ENCODE data around the gene SDHAF2. TPM values are rescaled to one million over a fixed set of nuclear protein-coding genes. Genes with fewer than 3 reads are reported as not detected.

Gene SDHAF2
- polyA plus RNA-seq, 3 donors = 45.5 to 70.2 (median 64.8) TPM

DNA sequence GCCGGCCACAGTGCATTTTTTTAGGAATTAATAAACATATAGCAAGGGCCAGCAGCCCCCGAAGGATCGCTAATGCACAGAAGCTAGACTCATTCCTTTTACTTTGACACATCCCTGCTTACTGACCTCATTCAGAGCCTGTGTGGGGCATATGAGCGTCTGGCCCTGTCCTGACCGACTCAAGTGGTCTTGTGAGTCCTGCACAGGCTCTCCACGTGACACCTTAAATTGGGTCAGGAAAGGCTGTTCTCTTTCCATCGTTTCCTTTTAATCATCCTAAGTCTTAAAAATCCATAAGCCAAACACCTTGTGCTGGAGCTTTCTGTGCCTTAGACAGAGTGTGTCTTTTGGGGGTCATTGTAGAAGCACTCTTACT, 18.6 kb downstream of the SDHAF2 start:
- Mint-ChIP-seq H3K27ac (no peak overlapping the region), H3K4me1 (peaks cover 3% of the 10 kb centered on the region), H3K9me3 (no peaks in the 10 kb centered on the region), H3K36me3 (peaks cover 59 to 81% of the 10 kb centered on the region in 2 donors), H3K27me3 (ENCODE audit: low read depth in 3 of 3) (no peaks in the 10 kb centered on the region), H3K4me3 (no peak overlapping the region)
- Histone ChIP-seq H3K4me3 (replicated peaks in 1 of 3; ENCODE audit: low read depth in 2 of 3, low read length in 3 of 3) (no peak overlapping the region), H3K4me1 (ENCODE audit: control insufficient read depth in 1 of 2, insufficient read depth in 2 of 2, low read length in 2 of 2) (no peaks in the 10 kb centered on the region), H3K79me2 (ENCODE audit: insufficient read depth, low read length) (peaks cover 13% of the 10 kb centered on the region), H2AFZ (ENCODE audit: insufficient read depth, low read depth, low read length, poor library complexity, severe bottlenecking) (no peak overlapping the region), H3K36me3 (replicated peaks in 1 of 2; ENCODE audit: control insufficient read depth in 1 of 2, insufficient read depth in 2 of 2, low read length in 2 of 2) (peaks cover 66 to 97% of the 10 kb centered on the region in 2 donors), H3K4me2 (replicated peaks; ENCODE audit: extremely low read depth, low read length, poor library complexity, severe bottlenecking) (no peak overlapping the region), H3K9ac (ENCODE audit: insufficient read depth, low read length, poor library complexity, severe bottlenecking) (no peak overlapping the region), H3K27ac (ENCODE audit: low read depth in 1 of 2, low read length in 2 of 2) (no peak overlapping the region), H4K20me1 (ENCODE audit: insufficient read depth, low read length) (peaks cover 78% of the 10 kb centered on the region), H3K9me3 (replicated peaks in 1 of 2; ENCODE audit: control insufficient read depth in 1 of 2, insufficient read depth in 1 of 2, low read length in 2 of 2) (no peaks in the 10 kb centered on the region), H3K27me3 (ENCODE audit: control insufficient read depth in 2 of 2, insufficient read depth in 2 of 2, low read length in 2 of 2) (no peaks in the 10 kb centered on the region)
- TF ChIP-seq, protein P1, sequence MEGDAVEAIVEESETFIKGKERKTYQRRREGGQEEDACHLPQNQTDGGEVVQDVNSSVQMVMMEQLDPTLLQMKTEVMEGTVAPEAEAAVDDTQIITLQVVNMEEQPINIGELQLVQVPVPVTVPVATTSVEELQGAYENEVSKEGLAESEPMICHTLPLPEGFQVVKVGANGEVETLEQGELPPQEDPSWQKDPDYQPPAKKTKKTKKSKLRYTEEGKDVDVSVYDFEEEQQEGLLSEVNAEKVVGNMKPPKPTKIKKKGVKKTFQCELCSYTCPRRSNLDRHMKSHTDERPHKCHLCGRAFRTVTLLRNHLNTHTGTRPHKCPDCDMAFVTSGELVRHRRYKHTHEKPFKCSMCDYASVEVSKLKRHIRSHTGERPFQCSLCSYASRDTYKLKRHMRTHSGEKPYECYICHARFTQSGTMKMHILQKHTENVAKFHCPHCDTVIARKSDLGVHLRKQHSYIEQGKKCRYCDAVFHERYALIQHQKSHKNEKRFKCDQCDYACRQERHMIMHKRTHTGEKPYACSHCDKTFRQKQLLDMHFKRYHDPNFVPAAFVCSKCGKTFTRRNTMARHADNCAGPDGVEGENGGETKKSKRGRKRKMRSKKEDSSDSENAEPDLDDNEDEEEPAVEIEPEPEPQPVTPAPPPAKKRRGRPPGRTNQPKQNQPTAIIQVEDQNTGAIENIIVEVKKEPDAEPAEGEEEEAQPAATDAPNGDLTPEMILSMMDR (IDR thresholded peaks at IDR 0.05) = no peak
- no peak for DNase-seq
- WGBS (ENCODE audit: insufficient coverage) = 100% methylated on average over 4 of the region's 7 CpGs
- intact Hi-C loops (cut with micrococcal nuclease) = no loop called here

DNA sequence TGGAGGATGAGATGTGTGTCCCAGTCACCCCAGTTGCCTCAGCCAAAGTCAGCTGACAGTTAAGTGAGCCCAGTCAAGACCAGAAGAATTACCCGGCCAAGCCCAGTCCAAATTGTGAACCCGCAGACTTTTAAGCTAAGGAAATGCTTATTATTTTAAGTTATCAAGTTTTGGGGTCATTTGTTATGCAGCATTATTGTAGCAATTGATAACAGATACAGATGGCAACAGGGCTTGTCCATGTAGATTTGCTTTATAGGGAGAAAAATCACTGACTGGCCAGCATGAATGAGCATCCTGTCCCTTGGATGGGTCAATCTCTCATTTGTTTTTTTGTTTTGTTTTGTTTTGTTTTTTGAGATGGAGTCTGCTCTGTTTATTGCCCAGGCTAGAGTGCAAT, 22.9 kb downstream of the SDHAF2 start:
- Histone ChIP-seq H3K4me3 (replicated peaks in 1 of 3; ENCODE audit: low read depth in 2 of 3, low read length in 3 of 3) (no peak overlapping the region), H3K9me3 (replicated peaks in 1 of 2; ENCODE audit: control insufficient read depth in 1 of 2, insufficient read depth in 1 of 2, low read length in 2 of 2) (no peaks in the 10 kb centered on the region), H3K9ac (ENCODE audit: insufficient read depth, low read length, poor library complexity, severe bottlenecking) (no peak overlapping the region), H3K4me1 (ENCODE audit: control insufficient read depth in 1 of 2, insufficient read depth in 2 of 2, low read length in 2 of 2) (no peaks in the 10 kb centered on the region), H3K27me3 (ENCODE audit: control insufficient read depth in 2 of 2, insufficient read depth in 2 of 2, low read length in 2 of 2) (no peaks in the 10 kb centered on the region), H3K4me2 (replicated peaks; ENCODE audit: extremely low read depth, low read length, poor library complexity, severe bottlenecking) (no peak overlapping the region), H3K79me2 (ENCODE audit: insufficient read depth, low read length) (peaks cover 3% of the 10 kb centered on the region), H4K20me1 (ENCODE audit: insufficient read depth, low read length) (peaks cover 49% of the 10 kb centered on the region), H2AFZ (ENCODE audit: insufficient read depth, low read depth, low read length, poor library complexity, severe bottlenecking) (no peak overlapping the region), H3K36me3 (replicated peaks in 1 of 2; ENCODE audit: control insufficient read depth in 1 of 2, insufficient read depth in 2 of 2, low read length in 2 of 2) (peaks cover 56 to 77% of the 10 kb centered on the region in 2 donors), H3K27ac (ENCODE audit: low read depth in 1 of 2, low read length in 2 of 2) (no peak overlapping the region)
- no peaks in the 10 kb centered on the region for H3K27me3 Mint-ChIP-seq (ENCODE audit: low read depth in 3 of 3)
- intact Hi-C loops (cut with micrococcal nuclease) = no loop called here
- no peaks in the 10 kb centered on the region for H3K9me3 Mint-ChIP-seq
- H3K36me3 Mint-ChIP-seq = peaks cover 57 to 71% of the 10 kb centered on the region in 2 donors
- no peak overlapping the region for H3K27ac Mint-ChIP-seq
- no peak for DNase-seq
- peak overlapping the region in 1 of 2 donors; percentile 35 for H3K4me3 Mint-ChIP-seq
- TF ChIP-seq, protein P1 (IDR thresholded peaks at IDR 0.05) = no peak
- H3K4me1 Mint-ChIP-seq = no peaks in the 10 kb centered on the region
- 100% methylated on average over 2 of the region's 2 CpGs for WGBS (ENCODE audit: insufficient coverage)
